ENCODE data around the gene ECI1. TPM values are rescaled to one million over a fixed set of nuclear protein-coding genes. Genes with fewer than 3 reads are reported as not detected.

ECI1 gene
- total RNA-seq, 1 donor, result 10.5 TPM

GRCh38 chr16:2223221-2223941 is 28.0 kb downstream of the ECI1 start, which contains the start of gene E4F1:
Gene E4F1 (plus strand): TSS chr16:2223591. CDS start chr16:2223614, 23 bp downstream.
- Histone ChIP-seq H3K4me3 (ENCODE audit: low read length) (peak within 1 kb of the TSS; percentile 88), H3K27me3 (ENCODE audit: insufficient read depth, low read length) (no peaks in the 10 kb centered on the region), H3K9me3 (ENCODE audit: low read depth, low read length) (no peaks in the 10 kb centered on the region), H3K4me1 (ENCODE audit: insufficient read depth, low read length) (peaks cover 25% of the 10 kb centered on the region)

GRCh38 chr16:2216330-2216729 is 35.1 kb downstream of the ECI1 start:
- no peaks in the 10 kb centered on the region for H3K27me3 ChIP-seq (ENCODE audit: insufficient read depth, low read length)
- H3K4me3 ChIP-seq (ENCODE audit: low read length), result no peak overlapping the region
- peaks cover 30% of the 10 kb centered on the region for H3K4me1 ChIP-seq (ENCODE audit: insufficient read depth, low read length)
- no peaks in the 10 kb centered on the region for H3K9me3 ChIP-seq (ENCODE audit: low read depth, low read length)

GRCh38 chr16:2214719-2214968 is 36.7 kb downstream of the ECI1 start, which contains the start of gene PGP:
Gene PGP (minus strand): TSS chr16:2214840. CDS start chr16:2214777, 63 bp downstream.
- Histone ChIP-seq H3K27me3 (ENCODE audit: insufficient read depth, low read length) (no peaks in the 10 kb centered on the region), H3K4me1 (ENCODE audit: insufficient read depth, low read length) (peaks cover 30% of the 10 kb centered on the region), H3K9me3 (ENCODE audit: low read depth, low read length) (no peaks in the 10 kb centered on the region), H3K4me3 (ENCODE audit: low read length) (peak within 1 kb of the TSS; percentile 69)

GRCh38 chr16:2213817-2214718 is 37.3 kb downstream of the ECI1 start:
- H3K4me3 ChIP-seq (ENCODE audit: low read length), result peak overlapping the region; percentile 67
- H3K27me3 ChIP-seq (ENCODE audit: insufficient read depth, low read length), result no peaks in the 10 kb centered on the region
- no peaks in the 10 kb centered on the region for H3K9me3 ChIP-seq (ENCODE audit: low read depth, low read length)
- H3K4me1 ChIP-seq (ENCODE audit: insufficient read depth, low read length), result peaks cover 30% of the 10 kb centered on the region

- Histone ChIP-seq H3K27me3 (ENCODE audit: insufficient read depth, low read length) (no peaks in the 10 kb centered on the region), H3K9me3 (ENCODE audit: low read depth, low read length) (no peaks in the 10 kb centered on the region), H3K4me1 (ENCODE audit: insufficient read depth, low read length) (peaks cover 30% of the 10 kb centered on the region), H3K4me3 (ENCODE audit: low read length) (no peak overlapping the region)
Observed at GRCh38 chr16:2212362-2213324, 38.7 kb downstream of the ECI1 start.

GRCh38 chr16:2211923-2212347 is 39.5 kb downstream of the ECI1 start:
- Histone ChIP-seq H3K27me3 (ENCODE audit: insufficient read depth, low read length) (no peaks in the 10 kb centered on the region), H3K4me3 (ENCODE audit: low read length) (no peak overlapping the region), H3K4me1 (ENCODE audit: insufficient read depth, low read length) (peaks cover 32% of the 10 kb centered on the region), H3K9me3 (ENCODE audit: low read depth, low read length) (no peaks in the 10 kb centered on the region)

- Histone ChIP-seq H3K4me1 (ENCODE audit: insufficient read depth, low read length) (peaks cover 44% of the 10 kb centered on the region), H3K4me3 (ENCODE audit: low read length) (no peak within 1 kb of the TSS), H3K9me3 (ENCODE audit: low read depth, low read length) (no peaks in the 10 kb centered on the region), H3K27me3 (ENCODE audit: insufficient read depth, low read length) (no peaks in the 10 kb centered on the region)
Observed at GRCh38 chr16:2210386-2211365, 40.7 kb downstream of the ECI1 start, which contains the start of gene BRICD5. Gene BRICD5 (minus strand): TSS chr16:2210863. CDS start chr16:2210833, 30 bp downstream.

- no peaks in the 10 kb centered on the region for H3K9me3 ChIP-seq (ENCODE audit: low read depth, low read length)
- H3K27me3 ChIP-seq (ENCODE audit: insufficient read depth, low read length), result no peaks in the 10 kb centered on the region
- peaks cover 40% of the 10 kb centered on the region for H3K4me1 ChIP-seq (ENCODE audit: insufficient read depth, low read length)
- no peak overlapping the region for H3K4me3 ChIP-seq (ENCODE audit: low read length)
Observed at GRCh38 chr16:2210009-2210332, 41.4 kb downstream of the ECI1 start.

- Histone ChIP-seq H3K4me1 (ENCODE audit: insufficient read depth, low read length) (peaks cover 46% of the 10 kb centered on the region), H3K9me3 (ENCODE audit: low read depth, low read length) (no peaks in the 10 kb centered on the region), H3K27me3 (ENCODE audit: insufficient read depth, low read length) (no peaks in the 10 kb centered on the region)
Observed at GRCh38 chr16:2209258-2210008, 42.0 kb downstream of the ECI1 start.

GRCh38 chr16:2208772-2209171 is 42.6 kb downstream of the ECI1 start:
- no peak overlapping the region for H3K4me3 ChIP-seq (ENCODE audit: low read length)
- peaks cover 43% of the 10 kb centered on the region for H3K4me1 ChIP-seq (ENCODE audit: insufficient read depth, low read length)
- no peaks in the 10 kb centered on the region for H3K27me3 ChIP-seq (ENCODE audit: insufficient read depth, low read length)
- H3K9me3 ChIP-seq (ENCODE audit: low read depth, low read length), result no peaks in the 10 kb centered on the region

More at GRCh38 chr16:2209258-2210008, 42.0 kb downstream of the ECI1 start:
- no peak overlapping the region for H3K4me3 ChIP-seq (ENCODE audit: low read length)

GRCh38 chr16:2208308-2208707 is 43.1 kb downstream of the ECI1 start:
- Histone ChIP-seq H3K9me3 (ENCODE audit: low read depth, low read length) (no peaks in the 10 kb centered on the region), H3K4me1 (ENCODE audit: insufficient read depth, low read length) (peaks cover 38% of the 10 kb centered on the region), H3K27me3 (ENCODE audit: insufficient read depth, low read length) (no peaks in the 10 kb centered on the region), H3K4me3 (ENCODE audit: low read length) (no peak overlapping the region)

- no peak overlapping the region for H3K4me3 ChIP-seq (ENCODE audit: low read length)
- no peaks in the 10 kb centered on the region for H3K9me3 ChIP-seq (ENCODE audit: low read depth, low read length)
- H3K27me3 ChIP-seq (ENCODE audit: insufficient read depth, low read length), result no peaks in the 10 kb centered on the region
- peaks cover 34% of the 10 kb centered on the region for H3K4me1 ChIP-seq (ENCODE audit: insufficient read depth, low read length)
Observed at GRCh38 chr16:2207872-2208271, 43.5 kb downstream of the ECI1 start.

GRCh38 chr16:2206780-2207433 is 44.5 kb downstream of the ECI1 start:
- H3K4me1 ChIP-seq (ENCODE audit: insufficient read depth, low read length), result peaks cover 24% of the 10 kb centered on the region
- H3K4me3 ChIP-seq (ENCODE audit: low read length), result no peak overlapping the region

More at GRCh38 chr16:2206780-2207433, 44.5 kb downstream of the ECI1 start:
- no peaks in the 10 kb centered on the region for H3K27me3 ChIP-seq (ENCODE audit: insufficient read depth, low read length)
- H3K9me3 ChIP-seq (ENCODE audit: low read depth, low read length), result no peaks in the 10 kb centered on the region
